ENCODE results near the gene ARHGAP6.

The ARHGAP6 gene

DNA sequence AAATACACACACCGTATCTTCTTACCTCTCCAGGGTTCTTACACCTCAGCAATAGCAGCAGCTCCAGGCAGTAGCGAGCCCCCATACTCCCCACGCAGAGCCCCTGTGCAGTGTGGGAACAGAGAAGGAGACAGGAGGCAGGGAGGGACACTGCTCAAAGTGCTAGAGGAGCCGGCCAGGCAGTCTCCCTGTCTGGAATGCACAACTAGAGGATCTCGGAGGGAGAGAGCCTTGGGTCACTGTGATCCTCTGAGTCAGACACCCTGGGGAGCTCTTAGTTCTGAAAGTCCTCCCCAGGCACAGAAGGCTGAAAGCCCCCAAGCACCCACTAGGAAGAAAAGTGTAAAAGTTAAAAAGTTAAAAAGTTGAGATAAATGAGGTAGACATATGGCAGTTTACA is 356.5 kb downstream of the ARHGAP6 start:
- DNase-seq (ENCODE audit: low read depth in 2 of 2): no peak

DNA sequence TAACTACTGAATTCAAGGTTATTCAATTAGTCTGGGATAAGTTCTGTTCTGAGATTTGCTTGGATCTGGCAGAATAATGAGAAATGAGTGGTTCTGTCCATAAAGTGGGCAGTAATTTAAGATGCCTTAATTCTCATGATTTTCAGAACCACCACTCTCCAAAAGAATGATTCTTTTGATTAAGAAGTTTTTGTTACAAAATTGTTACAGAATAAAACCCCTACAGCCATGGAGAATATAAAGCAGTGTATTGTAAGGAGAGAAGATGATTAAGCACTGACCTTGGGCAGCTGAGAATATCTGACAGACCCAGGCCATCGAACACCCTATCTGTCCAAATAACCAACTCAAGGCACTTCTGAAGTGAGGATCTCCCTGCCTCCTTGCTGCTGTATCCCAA is 360.1 kb downstream of the ARHGAP6 start:
- DNase-seq (ENCODE audit: low read depth in 2 of 2): no peak

GRCh38 chrX:11304829-11305228 is 360.9 kb downstream of the ARHGAP6 start:
- no peak for DNase-seq (ENCODE audit: low read depth in 2 of 2)

- no peak for DNase-seq (ENCODE audit: low read depth in 2 of 2)
Measured at GRCh38 chrX:11298600-11298999, 367.1 kb downstream of the ARHGAP6 start.

DNA sequence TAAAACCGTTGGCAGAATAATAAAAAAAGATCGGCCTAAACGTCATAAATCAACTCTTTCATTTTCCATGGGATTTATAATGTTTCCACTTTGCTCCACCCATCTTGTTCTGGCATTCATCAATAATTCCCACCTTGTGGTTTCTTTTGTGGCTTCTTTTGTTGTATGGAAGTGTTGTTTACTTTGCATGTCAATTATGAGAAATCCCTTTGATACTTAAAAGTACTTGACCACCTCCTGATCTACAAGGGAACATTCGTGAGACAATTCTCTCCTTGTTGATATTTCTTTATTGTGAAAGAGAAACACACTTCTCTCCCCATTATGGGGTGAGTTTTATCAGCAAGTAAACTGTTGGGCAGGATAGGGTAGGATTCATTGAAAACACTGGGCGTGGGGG is 369.7 kb downstream of the ARHGAP6 start:
- no peak for DNase-seq (ENCODE audit: low read depth in 2 of 2)

GRCh38 chrX:11293113-11293512 is 372.6 kb downstream of the ARHGAP6 start, which contains the start of gene AMELX:
TSS of gene AMELX (plus strand) at chrX:11293413. CDS start at chrX:11294789, 1,376 bp downstream.
- DNase-seq (ENCODE audit: low read depth in 2 of 2): no peak

- DNase-seq (ENCODE audit: low read depth in 2 of 2): no peak
Measured at GRCh38 chrX:11290416-11291102, 375.2 kb downstream of the ARHGAP6 start.

DNA sequence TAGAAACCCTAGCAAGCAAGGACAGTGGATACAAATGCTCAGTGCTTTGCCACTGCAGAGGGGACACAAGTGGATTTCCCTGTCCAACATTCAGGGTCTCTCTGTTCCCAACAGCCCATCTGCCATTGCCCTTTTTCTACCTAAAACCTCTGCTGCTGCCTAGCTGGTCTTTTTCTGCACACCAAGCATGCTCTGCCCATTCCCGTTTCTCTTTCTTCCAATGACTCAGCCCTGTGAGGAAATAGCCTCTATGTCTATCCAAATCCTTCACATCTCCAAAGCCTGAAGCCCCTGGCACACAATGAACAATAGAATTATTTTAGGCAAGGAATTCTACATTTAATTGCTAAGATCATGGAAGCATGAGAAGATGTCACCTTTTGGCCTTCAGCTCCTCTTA is 378.2 kb downstream of the ARHGAP6 start:
- DNase-seq (ENCODE audit: low read depth in 2 of 2): no peak

DNA sequence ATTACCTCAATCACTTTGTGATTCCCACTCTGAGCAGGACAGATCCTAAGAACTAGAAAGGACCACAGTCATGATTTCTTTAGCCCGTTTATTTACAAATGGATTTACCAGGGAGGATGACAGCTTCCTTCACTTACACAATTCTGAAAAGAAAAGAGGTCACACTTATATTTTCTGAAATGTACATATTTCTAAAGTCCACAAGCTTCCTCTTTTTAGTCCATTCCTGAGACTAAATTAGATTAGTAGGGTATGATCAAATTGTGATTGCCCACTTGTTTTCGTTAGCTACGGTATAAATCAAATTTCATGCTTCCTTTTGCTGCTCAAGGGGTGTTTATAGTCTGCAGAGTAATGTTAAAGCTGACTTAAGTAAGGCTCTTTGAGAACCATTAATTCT is 380.1 kb downstream of the ARHGAP6 start:
- no peak for DNase-seq (ENCODE audit: low read depth in 2 of 2)

- DNase-seq (ENCODE audit: low read depth in 2 of 2): no peak
Measured at GRCh38 chrX:11282043-11282442, 383.7 kb downstream of the ARHGAP6 start.

- no peak for DNase-seq (ENCODE audit: low read depth in 2 of 2)
Measured at GRCh38 chrX:11273544-11273943, 392.2 kb downstream of the ARHGAP6 start.

DNA sequence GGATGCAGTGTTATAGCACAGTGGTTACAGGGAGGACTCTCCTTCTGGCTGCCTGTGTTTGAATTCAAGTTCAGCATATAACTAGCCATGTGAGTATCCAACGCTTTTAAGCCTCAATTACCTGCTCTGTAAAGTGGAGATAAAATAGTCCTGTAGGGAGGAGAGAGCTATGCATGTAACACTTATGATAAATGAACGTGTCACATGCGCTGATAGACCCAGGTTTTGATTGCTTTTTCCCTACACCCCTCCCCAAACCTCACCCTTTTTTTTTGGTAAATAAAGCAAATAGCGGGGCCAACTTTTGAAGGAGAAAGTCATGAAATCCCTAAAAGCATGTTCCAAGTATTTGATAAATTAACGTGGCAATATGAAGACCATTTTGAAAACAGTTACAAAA is 392.9 kb downstream of the ARHGAP6 start:
- no peak for DNase-seq (ENCODE audit: low read depth in 2 of 2)

- no peak for DNase-seq (ENCODE audit: low read depth in 2 of 2)
Measured at GRCh38 chrX:11272290-11272689, 393.4 kb downstream of the ARHGAP6 start.

DNA sequence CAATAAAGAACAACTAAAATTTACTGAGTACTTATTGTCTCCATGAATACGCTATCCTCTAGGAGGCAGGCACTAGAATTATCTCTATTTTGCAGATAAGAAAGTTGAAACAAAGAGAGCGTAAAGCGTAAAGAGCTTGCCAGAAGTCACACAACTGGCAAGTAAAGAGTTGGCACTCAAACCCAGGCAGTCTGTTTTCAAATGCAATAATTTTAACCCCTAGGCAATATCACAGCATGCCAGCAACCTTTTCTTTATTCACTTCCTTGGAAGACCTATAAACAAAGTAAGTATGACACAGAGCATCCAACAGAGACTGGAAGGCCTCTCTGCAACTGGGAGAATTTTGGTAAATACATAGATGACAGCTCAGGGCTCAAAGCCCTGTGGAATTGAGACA is 395.7 kb downstream of the ARHGAP6 start:
- DNase-seq (ENCODE audit: low read depth in 2 of 2): no peak

- DNase-seq (ENCODE audit: low read depth in 2 of 2): no peak
Measured at GRCh38 chrX:11269006-11269405, 396.7 kb downstream of the ARHGAP6 start.

- no peak for DNase-seq (ENCODE audit: low read depth in 2 of 2)
Measured at GRCh38 chrX:11267425-11267824, 398.3 kb downstream of the ARHGAP6 start.

GRCh38 chrX:11266573-11267003 is 399.1 kb downstream of the ARHGAP6 start:
- DNase-seq (ENCODE audit: low read depth in 2 of 2): no peak

GRCh38 chrX:11265352-11265751 is 400.4 kb downstream of the ARHGAP6 start:
- no peak for DNase-seq (ENCODE audit: low read depth in 2 of 2)

DNA sequence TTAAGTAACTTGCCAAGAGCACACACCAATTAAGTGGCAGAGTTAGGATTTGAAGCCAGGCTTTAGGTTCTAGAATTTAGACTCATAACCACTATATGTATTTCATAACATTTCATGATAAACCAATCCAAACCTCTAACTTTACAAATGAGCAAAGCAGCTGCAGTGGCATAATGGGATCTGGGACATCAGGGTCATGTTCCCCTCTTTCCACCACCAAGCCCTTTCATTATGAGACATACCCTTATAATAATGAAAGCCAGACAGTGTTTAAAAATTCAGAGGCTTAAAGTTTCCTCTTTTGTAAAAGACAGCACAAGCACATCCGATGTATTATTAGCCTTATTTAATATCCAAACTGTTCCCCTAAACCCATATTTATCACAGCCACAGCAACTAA is 400.8 kb downstream of the ARHGAP6 start:
- DNase-seq (ENCODE audit: low read depth in 2 of 2): no peak

- DNase-seq (ENCODE audit: low read depth in 2 of 2): no peak
Measured at GRCh38 chrX:11261260-11261659, 404.5 kb downstream of the ARHGAP6 start.

- no peak for DNase-seq (ENCODE audit: low read depth in 2 of 2)
Measured at GRCh38 chrX:11259437-11259836, 406.3 kb downstream of the ARHGAP6 start.

DNA sequence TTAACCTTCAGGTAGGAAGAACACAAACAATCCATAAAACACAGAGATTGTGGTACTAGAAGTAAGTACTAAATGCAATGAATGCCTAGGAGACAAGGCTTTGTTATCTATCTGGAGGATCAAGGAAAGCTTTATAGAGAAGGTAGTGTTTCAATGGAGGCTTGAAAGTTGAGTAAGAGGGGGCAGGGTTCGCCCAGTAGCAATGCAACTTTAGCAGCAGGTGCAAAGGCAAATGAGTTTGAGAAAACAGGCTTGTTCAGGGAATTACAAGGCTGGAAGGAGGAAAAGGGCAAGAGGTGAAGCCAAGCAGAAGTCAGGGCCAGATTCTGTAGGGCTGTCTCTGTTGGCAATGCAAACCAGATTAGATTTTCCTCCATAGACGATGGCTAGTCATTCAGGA is 408.0 kb downstream of the ARHGAP6 start:
- no peak for DNase-seq (ENCODE audit: low read depth in 2 of 2)

DNA sequence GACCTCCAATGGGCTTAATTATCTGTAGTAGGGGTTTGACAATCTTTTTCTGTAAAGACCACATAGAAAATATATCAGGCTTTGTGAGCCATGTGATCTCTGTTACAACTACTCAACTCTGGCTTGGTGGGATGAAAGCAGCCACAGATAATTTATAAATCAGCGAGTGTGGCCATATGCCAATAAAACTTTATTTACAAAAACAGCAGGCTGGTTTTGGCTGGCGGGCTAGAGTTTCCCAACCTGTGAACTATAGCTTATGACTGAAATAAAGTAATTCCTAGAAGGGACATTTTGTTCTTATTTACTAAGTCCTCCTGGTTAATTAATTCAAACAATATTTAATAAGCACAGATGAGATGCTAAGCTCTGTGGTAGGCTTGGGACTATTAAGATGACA is 408.4 kb downstream of the ARHGAP6 start:
- DNase-seq (ENCODE audit: low read depth in 2 of 2): no peak

Measured in stimulated activated CD4-positive, alpha-beta T cell treated with anti-CD3 and anti-CD28 coated beads, Interleukin-12 subunit alpha, Interleukin-12 subunit beta, amount 100 ng/mL, for 24 hours (primary cell).